ENCODE measurements around the gene SH3TC1.
A peak's percentile ranks its signal among the peaks of the same experiment; 100 is the strongest.

SH3TC1 gene

DNA sequence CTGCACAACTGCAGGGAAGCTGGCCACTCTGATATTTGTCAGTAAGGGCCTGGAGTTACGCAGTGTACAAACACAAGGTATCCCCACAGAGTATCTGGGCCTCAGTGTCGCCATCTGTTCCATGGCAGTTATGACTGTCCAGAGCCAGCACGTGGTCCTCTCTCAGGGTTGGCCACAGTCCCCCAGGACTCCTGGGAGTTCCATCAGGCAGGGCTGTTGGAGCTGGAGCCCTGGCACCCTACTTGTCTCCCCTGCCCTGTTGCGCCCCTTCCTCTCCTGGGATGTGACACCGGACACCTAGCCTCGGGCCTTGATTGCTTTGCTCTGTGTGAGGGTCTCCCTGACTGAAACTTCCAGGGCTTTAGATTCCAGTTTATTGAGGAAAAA, 78.9 kb downstream of the SH3TC1 start:
- Histone ChIP-seq H3K36me3 (replicated peaks) (no peaks in the 10 kb centered on the region), H3K4me3 (ENCODE audit: low read depth, low read length) (no peak overlapping the region), H3K27me3 (replicated peaks) (no peaks in the 10 kb centered on the region), H3K27ac (peak overlapping the region; percentile 23)
- in situ Hi-C loops (cut with HindIII; ENCODE audit: low pct_ligation_motif_present, low sequenced_read_pairs) = no loop called here
- peak; percentile 14 for DNase-seq
- TF ChIP-seq, protein P1, sequence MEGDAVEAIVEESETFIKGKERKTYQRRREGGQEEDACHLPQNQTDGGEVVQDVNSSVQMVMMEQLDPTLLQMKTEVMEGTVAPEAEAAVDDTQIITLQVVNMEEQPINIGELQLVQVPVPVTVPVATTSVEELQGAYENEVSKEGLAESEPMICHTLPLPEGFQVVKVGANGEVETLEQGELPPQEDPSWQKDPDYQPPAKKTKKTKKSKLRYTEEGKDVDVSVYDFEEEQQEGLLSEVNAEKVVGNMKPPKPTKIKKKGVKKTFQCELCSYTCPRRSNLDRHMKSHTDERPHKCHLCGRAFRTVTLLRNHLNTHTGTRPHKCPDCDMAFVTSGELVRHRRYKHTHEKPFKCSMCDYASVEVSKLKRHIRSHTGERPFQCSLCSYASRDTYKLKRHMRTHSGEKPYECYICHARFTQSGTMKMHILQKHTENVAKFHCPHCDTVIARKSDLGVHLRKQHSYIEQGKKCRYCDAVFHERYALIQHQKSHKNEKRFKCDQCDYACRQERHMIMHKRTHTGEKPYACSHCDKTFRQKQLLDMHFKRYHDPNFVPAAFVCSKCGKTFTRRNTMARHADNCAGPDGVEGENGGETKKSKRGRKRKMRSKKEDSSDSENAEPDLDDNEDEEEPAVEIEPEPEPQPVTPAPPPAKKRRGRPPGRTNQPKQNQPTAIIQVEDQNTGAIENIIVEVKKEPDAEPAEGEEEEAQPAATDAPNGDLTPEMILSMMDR (IDR thresholded peaks at IDR 0.05; ENCODE audit: low read depth, low read length, missing control alignments) = no peak

DNA sequence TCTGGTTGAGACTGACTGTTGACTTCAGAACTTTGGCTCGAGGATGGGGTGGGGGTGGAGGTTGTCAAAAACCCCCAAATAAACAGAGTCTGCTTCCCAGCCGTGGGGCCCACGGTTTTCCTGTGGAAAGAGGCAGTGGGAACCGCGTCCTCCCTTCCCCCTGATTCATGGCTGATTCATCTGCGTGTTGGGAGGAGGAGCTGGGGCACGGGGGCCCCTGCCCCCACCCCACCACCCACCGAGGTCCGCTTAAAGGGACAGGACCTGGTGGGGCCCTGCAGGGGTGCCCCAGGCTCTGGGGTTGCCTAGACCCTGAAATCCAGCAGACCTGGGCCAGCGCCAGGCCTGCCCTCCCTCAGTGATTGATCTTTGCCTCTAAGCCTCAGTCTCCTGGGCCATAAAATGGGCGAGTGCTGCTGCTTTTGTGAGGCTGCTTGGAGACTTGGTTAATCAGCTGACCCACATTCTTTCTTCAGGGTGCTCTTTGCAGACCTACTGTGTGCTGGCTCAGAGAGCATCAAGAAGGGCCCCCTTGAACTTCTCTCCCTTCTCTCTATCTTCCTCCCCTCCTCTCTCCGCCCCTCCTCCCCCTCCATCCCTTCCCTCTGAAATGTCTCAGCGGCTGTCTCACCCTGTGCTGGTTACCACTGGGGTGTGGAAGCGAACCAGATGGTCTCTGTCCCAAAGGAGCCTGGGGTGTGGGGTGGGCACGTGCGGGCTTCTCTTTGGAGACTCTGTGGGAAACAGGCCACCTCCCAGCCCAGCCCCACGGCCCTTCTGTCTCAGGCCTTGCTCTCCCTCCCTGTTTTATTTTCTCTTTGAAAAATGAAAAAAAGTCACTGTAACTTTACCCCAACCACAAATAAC, 79.6 kb downstream of the SH3TC1 start:
- H3K27ac ChIP-seq = peak overlapping the region; percentile 23
- peak; percentile 60 for DNase-seq
- in situ Hi-C loops (cut with HindIII; ENCODE audit: low pct_ligation_motif_present, low sequenced_read_pairs) = no loop called here
- H3K27me3 ChIP-seq (replicated peaks) = no peaks in the 10 kb centered on the region
- no peaks in the 10 kb centered on the region for H3K36me3 ChIP-seq (replicated peaks)
- TF ChIP-seq, protein P1 (IDR thresholded peaks at IDR 0.05; ENCODE audit: low read depth, low read length, missing control alignments) = no peak
- H3K4me3 ChIP-seq (ENCODE audit: low read depth, low read length) = no peak overlapping the region

DNA sequence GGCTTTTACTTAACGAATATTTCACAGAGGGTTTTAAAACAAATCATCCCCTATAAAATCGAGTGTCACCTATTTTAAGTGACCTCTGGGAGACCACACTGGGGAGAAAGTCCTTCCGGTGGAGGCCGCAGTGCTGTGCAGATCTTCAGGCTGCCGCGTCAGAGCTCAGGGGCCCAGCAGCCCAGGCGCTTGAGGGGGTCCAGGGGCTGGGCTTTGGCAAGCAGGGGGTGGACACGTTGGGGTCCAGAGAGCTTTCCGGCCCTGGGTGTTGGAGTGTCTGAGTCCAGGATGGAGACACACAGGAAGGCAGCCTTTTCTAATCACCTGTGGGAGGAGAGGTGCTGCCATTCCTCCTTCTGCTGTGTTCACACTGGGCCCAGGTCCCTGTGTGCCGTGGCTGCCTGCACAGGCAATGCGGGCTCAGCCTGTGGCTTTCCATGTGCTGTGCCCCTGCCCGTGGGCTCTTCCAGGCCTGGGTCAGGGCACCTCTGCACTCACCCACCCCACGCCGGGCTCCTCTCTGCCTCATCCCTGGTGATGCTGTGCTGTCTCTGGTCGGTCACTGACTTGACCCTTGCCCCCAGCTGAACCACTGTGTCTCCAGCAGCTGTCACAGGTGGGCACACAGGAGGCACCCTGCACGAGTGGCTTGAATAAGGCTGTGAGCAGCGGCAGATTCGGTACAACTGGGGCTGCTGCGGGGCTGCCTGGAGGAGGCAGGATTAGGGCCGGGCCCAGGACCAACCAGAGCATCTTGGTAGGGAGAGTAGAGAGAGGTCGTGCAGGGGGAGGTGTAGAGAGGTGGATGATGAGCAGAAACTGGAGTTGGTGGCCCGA, 80.4 kb downstream of the SH3TC1 start:
- in situ Hi-C loops (cut with HindIII; ENCODE audit: low pct_ligation_motif_present, low sequenced_read_pairs) = no loop called here
- Histone ChIP-seq H3K27ac (no peak overlapping the region), H3K36me3 (replicated peaks) (no peaks in the 10 kb centered on the region), H3K27me3 (replicated peaks) (no peaks in the 10 kb centered on the region), H3K4me3 (ENCODE audit: low read depth, low read length) (no peak overlapping the region)
- TF ChIP-seq, protein P1 (IDR thresholded peaks at IDR 0.05; ENCODE audit: low read depth, low read length, missing control alignments) = no peak
- DNase-seq = no peak

DNA sequence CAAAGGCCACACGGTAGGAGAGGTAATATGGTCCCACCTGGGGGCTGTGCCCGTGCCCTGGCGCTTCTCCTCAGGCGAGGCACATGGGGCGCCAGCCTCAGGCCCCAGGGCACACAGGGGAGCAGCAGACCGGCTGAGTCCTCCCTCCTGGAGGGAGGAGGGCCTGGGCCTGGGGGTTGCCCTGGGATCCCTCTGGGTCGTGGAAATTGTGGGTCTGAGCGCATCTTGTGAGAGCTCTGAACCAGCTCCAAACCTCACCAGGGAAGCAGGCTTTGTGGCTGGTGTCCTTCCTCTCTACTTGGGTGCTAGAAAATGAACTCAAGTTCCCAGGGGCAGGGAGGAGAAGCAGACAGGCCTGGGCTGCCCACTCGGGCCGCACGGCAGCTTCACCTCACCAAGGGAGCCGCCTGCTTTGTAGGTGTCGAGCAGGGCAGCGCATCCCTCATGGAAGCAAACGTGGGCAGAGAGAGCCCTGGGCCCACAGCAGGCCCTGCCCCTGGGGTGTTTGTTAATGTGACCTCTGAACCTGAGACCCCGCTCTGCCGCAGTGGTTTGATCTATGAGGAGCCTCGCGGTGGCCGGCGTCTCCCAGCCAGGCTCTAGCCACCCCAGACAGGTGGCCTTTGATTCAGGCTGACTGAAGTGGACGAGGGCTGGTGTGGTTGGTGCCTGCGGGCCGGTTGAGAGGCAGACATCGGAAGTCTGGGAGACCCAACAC, 81.2 kb downstream of the SH3TC1 start:
- Histone ChIP-seq H3K27me3 (replicated peaks) (no peaks in the 10 kb centered on the region), H3K36me3 (replicated peaks) (no peaks in the 10 kb centered on the region), H3K27ac (no peak overlapping the region), H3K4me3 (ENCODE audit: low read depth, low read length) (no peak overlapping the region)
- TF ChIP-seq, protein P1 (IDR thresholded peaks at IDR 0.05; ENCODE audit: low read depth, low read length, missing control alignments) = no peak
- DNase-seq = no peak
- in situ Hi-C loops (cut with HindIII; ENCODE audit: low pct_ligation_motif_present, low sequenced_read_pairs) = no loop called here

DNA sequence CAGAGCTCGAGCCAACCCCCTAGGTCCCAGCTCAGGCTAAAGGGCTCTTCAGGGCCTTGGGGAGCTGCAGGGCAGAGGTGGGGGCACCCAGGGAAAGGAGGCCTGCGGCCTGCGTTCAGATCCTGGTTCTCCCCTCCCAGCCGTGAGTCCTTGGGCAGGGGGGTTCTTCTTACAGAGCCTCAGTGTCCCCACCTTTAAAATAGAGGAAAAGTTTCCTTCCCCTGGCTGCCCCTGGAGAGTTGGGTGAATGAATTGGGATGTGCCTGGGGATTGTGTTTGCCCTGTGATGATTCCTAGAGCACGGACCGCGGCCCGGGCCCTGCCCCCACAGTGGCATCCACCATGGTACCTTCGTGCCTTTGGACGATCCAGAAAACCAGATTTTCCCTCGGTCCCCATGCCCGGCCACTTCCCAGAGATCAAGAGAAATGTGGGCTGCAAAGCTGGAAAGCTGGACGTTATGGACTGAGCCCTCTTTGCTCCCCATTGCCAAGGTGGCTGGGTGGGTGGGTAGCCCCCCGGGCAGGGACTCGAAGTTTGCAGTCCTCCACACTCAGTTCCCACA, 81.9 kb downstream of the SH3TC1 start:
- Histone ChIP-seq H3K27me3 (replicated peaks) (no peaks in the 10 kb centered on the region), H3K36me3 (replicated peaks) (no peaks in the 10 kb centered on the region), H3K4me3 (ENCODE audit: low read depth, low read length) (no peak overlapping the region), H3K27ac (no peak overlapping the region)
- in situ Hi-C loops (cut with HindIII; ENCODE audit: low pct_ligation_motif_present, low sequenced_read_pairs) = no loop called here
- DNase-seq = no peak
- TF ChIP-seq, protein P1 (IDR thresholded peaks at IDR 0.05; ENCODE audit: low read depth, low read length, missing control alignments) = no peak

Data from brain microvascular endothelial cell (primary cell).